ENCODE measurements around the gene CCDC142.

GRCh38 chr2:74438248-74438647 is 44.5 kb downstream of the CCDC142 start:
- TF ChIP-seq CTCF (IDR thresholded peaks at IDR 0.05) (no peak), POLR2A (IDR thresholded peaks at IDR 0.05) (no peak), EP300 (IDR thresholded peaks at IDR 0.05) (no peak)
